ENCODE results near the gene SLC22A5. TPM values are rescaled to one million over a fixed set of nuclear protein-coding genes. Genes with fewer than 3 reads are reported as not detected.

SLC22A5 gene
- total and polyA plus RNA-seq, 2 experiments from 2014 or later = 14.7 to 20.8 TPM

DNA sequence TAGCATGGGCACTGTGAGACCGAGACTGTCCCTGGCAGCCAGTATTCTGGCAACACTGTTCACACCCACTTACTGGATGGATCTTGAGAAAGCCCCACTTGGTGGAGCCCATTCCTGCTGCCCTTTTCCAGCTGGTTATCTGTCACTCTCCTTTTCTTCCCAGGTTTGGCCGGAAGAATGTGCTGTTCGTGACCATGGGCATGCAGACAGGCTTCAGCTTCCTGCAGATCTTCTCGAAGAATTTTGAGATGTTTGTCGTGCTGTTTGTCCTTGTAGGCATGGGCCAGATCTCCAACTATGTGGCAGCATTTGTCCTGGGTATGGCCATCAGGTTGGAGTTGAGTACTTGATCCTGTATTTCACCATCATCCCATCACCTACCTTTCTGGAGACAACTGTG lies 14.5 kb downstream of the SLC22A5 start:
- no peak overlapping the region for H2AFZ ChIP-seq
- H3K4me2 ChIP-seq = no peak overlapping the region
- no peaks in the 10 kb centered on the region for H3K9me2 ChIP-seq (replicated peaks; ENCODE audit: insufficient read depth)
- WGBS (ENCODE audit: low lambda C conversion rate, missing lambda C conversion rate) = 93% methylated on average over 5 of the region's 5 CpGs
- peaks cover 2% of the 10 kb centered on the region for H3K79me2 ChIP-seq
- no peaks in the 10 kb centered on the region for H4K20me1 ChIP-seq (ENCODE audit: insufficient read depth, poor library complexity, severe bottlenecking)
- no peaks in the 10 kb centered on the region for H3K36me3 ChIP-seq (replicated peaks; ENCODE audit: insufficient read depth, low read depth)
- DNase-seq (ENCODE audit: low spot score) = no peak
- H3K4me3 ChIP-seq = no peak overlapping the region
- H3K27ac ChIP-seq = no peak overlapping the region
- H3K9me3 ChIP-seq (ENCODE audit: low read depth) = no peaks in the 10 kb centered on the region
- no peaks in the 10 kb centered on the region for H3K27me3 ChIP-seq
- H3K4me1 ChIP-seq (ENCODE audit: insufficient read depth) = peaks cover 33% of the 10 kb centered on the region
- TF ChIP-seq EZH2phosphoT487 (IDR thresholded peaks at IDR 0.05; ENCODE audit: low read depth, severe bottlenecking, unreplicated experiment) = no peak
- no peak for TF ChIP-seq EZH2 (IDR thresholded peaks at IDR 0.05; ENCODE audit: borderline replicate concordance)
- TF ChIP-seq, protein P1, sequence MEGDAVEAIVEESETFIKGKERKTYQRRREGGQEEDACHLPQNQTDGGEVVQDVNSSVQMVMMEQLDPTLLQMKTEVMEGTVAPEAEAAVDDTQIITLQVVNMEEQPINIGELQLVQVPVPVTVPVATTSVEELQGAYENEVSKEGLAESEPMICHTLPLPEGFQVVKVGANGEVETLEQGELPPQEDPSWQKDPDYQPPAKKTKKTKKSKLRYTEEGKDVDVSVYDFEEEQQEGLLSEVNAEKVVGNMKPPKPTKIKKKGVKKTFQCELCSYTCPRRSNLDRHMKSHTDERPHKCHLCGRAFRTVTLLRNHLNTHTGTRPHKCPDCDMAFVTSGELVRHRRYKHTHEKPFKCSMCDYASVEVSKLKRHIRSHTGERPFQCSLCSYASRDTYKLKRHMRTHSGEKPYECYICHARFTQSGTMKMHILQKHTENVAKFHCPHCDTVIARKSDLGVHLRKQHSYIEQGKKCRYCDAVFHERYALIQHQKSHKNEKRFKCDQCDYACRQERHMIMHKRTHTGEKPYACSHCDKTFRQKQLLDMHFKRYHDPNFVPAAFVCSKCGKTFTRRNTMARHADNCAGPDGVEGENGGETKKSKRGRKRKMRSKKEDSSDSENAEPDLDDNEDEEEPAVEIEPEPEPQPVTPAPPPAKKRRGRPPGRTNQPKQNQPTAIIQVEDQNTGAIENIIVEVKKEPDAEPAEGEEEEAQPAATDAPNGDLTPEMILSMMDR (IDR thresholded peaks at IDR 0.05; ENCODE audit: poor library complexity) = no peak

GRCh38 chr5:132384506-132385050 lies 15.1 kb downstream of the SLC22A5 start:
- 97% methylated on average over 4 of the region's 4 CpGs for WGBS (ENCODE audit: low lambda C conversion rate, missing lambda C conversion rate)
- no peak for DNase-seq (ENCODE audit: low spot score)

DNA sequence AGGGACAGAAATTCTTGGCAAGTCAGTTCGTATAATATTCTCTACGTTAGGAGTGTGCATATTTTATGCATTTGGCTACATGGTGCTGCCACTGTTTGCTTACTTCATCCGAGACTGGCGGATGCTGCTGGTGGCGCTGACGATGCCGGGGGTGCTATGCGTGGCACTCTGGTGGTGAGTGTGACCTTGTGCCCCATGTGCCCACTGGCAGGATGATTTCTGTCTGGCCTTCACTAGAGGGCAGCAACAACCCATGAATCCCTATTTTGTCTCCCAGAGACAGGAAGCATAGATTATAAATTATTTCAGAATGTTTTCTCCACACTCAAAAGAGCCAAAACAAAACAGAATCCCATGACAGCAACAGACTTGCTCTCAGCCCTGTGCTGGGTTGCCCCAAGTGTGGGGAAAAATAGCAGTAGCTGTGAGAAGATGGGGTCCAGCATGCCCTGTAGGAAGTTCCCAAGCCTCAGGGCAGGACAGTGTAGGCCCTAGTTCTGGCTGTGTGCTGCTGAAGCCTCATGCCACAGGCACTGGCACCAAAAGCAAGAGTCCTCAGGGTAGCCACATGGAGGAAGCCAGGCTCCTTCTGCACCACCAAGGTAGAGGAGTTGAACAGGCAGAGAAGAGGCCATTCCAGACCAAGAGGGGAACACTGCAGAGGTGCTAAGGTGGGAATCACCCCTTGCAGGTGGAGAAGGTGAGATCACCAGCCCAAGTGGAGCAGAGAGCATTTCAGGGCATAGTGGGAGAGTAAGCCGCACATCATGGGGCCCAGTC lies 16.0 kb downstream of the SLC22A5 start:
- H3K9me2 ChIP-seq (replicated peaks; ENCODE audit: insufficient read depth) = no peaks in the 10 kb centered on the region
- no peaks in the 10 kb centered on the region for H4K20me1 ChIP-seq (ENCODE audit: insufficient read depth, poor library complexity, severe bottlenecking)
- no peaks in the 10 kb centered on the region for H3K36me3 ChIP-seq (replicated peaks; ENCODE audit: insufficient read depth, low read depth)
- no peaks in the 10 kb centered on the region for H3K9me3 ChIP-seq (ENCODE audit: low read depth)
- H3K79me2 ChIP-seq = no peaks in the 10 kb centered on the region
- TF ChIP-seq EZH2 (IDR thresholded peaks at IDR 0.05; ENCODE audit: borderline replicate concordance) = no peak
- TF ChIP-seq EZH2phosphoT487 (IDR thresholded peaks at IDR 0.05; ENCODE audit: low read depth, severe bottlenecking, unreplicated experiment) = no peak
- TF ChIP-seq, protein P1 (IDR thresholded peaks at IDR 0.05; ENCODE audit: poor library complexity) = peak; percentile 62
- 82% methylated on average over 9 of the region's 9 CpGs for WGBS (ENCODE audit: low lambda C conversion rate, missing lambda C conversion rate)
- peak; percentile 58 for DNase-seq (ENCODE audit: low spot score)
- H3K4me3 ChIP-seq = no peak overlapping the region
- H3K4me1 ChIP-seq (ENCODE audit: insufficient read depth) = peaks cover 45% of the 10 kb centered on the region
- no peaks in the 10 kb centered on the region for H3K27me3 ChIP-seq
- no peak overlapping the region for H2AFZ ChIP-seq
- H3K4me2 ChIP-seq = no peak overlapping the region
- H3K27ac ChIP-seq = peak overlapping the region; percentile 32

More at GRCh38 chr5:132384506-132385050, 15.1 kb downstream of the SLC22A5 start:
- Histone ChIP-seq H3K4me3 (no peak overlapping the region), H3K27ac (no peak overlapping the region), H3K9me2 (replicated peaks; ENCODE audit: insufficient read depth) (no peaks in the 10 kb centered on the region), H3K27me3 (no peaks in the 10 kb centered on the region), H3K79me2 (no peaks in the 10 kb centered on the region), H3K9me3 (ENCODE audit: low read depth) (no peaks in the 10 kb centered on the region), H2AFZ (no peak overlapping the region), H4K20me1 (ENCODE audit: insufficient read depth, poor library complexity, severe bottlenecking) (no peaks in the 10 kb centered on the region), H3K4me2 (no peak overlapping the region), H3K36me3 (replicated peaks; ENCODE audit: insufficient read depth, low read depth) (no peaks in the 10 kb centered on the region), H3K4me1 (ENCODE audit: insufficient read depth) (peaks cover 38% of the 10 kb centered on the region)
- TF ChIP-seq, protein P1 (IDR thresholded peaks at IDR 0.05; ENCODE audit: poor library complexity) = no peak
- TF ChIP-seq EZH2phosphoT487 (IDR thresholded peaks at IDR 0.05; ENCODE audit: low read depth, severe bottlenecking, unreplicated experiment) (no peak), EZH2 (IDR thresholded peaks at IDR 0.05; ENCODE audit: borderline replicate concordance) (no peak)

Measured in hepatocyte (in vitro differentiated cells).